Caco-2 (cell line): ENCODE data around the gene LRIG3. TPM values are rescaled to one million over a fixed set of nuclear protein-coding genes. Genes with fewer than 3 reads are reported as not detected.

ENCODE experiments used
- BruUV-seq: library from RNA; stranded (reverse); fragments of 400-500 nt; replicated peaks from 2 replicates; lab custom pipeline; 2021; lab: Mats Ljungman, UMichigan
- CTCF ChIA-PET: fragments of 300-600 bp; sonication (Branson Sonifier 250); formaldehyde crosslinking; loops from one replicate; lab custom pipeline; 2022; ENCODE audit warnings: antibody characterized with exemption; lab: Charles Lee
- POLR2A ChIA-PET: fragments of 300-600 bp; sonication (Branson Sonifier 250); formaldehyde crosslinking; loops from one replicate; lab custom pipeline; 2022; ENCODE audit warnings: antibody characterized with exemption; lab: Charles Lee
- DNase-seq, 2 experiments: peaks; one replicate each; pipeline versions ENCODE4 v3.0.0 to v3.0.0-alpha.2; 2020 to 2022
- H3K27me3 ChIP-seq: replicated peaks from 2 replicates; pipeline ENCODE4 v1.6.0; 2011; ENCODE audit warnings: low read length; ENCODE audit not compliant: control insufficient read depth, insufficient read depth
- H3K36me3 ChIP-seq: 2 replicates; pipeline ENCODE4 v1.5.1; 2011; ENCODE audit warnings: low read length; ENCODE audit not compliant: control insufficient read depth, insufficient read depth
- H3K4me1 ChIP-seq: fragments of 250-450 bp; sonication (Bioruptor Pico); 2 replicates; pipeline ENCODE4 v1.5.1; 2020; ENCODE audit warnings: mild to moderate bottlenecking
- H3K4me3 ChIP-seq: 2 replicates; pipeline ENCODE4 v1.5.1; 2011; ENCODE audit warnings: low read depth, mild to moderate bottlenecking, control low read depth, low read length
- H3K9me3 ChIP-seq: fragments of 250-450 bp; sonication (Bioruptor Pico); 2 replicates; pipeline ENCODE4 v1.5.1; 2020; ENCODE audit warnings: mild to moderate bottlenecking, moderate library complexity
- H3K27ac Mint-ChIP-seq: one replicate; pipeline ENCODE4 v1.8.0; 2022; ENCODE audit warnings: mixed read lengths; ENCODE audit not compliant: unreplicated experiment
- H3K27me3 Mint-ChIP-seq: one replicate; pipeline ENCODE4 v1.8.0; 2022; ENCODE audit warnings: mixed read lengths; ENCODE audit not compliant: insufficient read depth, unreplicated experiment
- H3K36me3 Mint-ChIP-seq: one replicate; pipeline ENCODE4 v1.8.0; 2022; ENCODE audit warnings: mild to moderate bottlenecking, mixed read lengths; ENCODE audit not compliant: insufficient read depth, unreplicated experiment
- H3K4me1 Mint-ChIP-seq: one replicate; pipeline ENCODE4 v1.8.0; 2022; ENCODE audit warnings: low read depth, mixed read lengths; ENCODE audit not compliant: unreplicated experiment
- H3K4me3 Mint-ChIP-seq: one replicate; pipeline ENCODE4 v1.8.0; 2022; ENCODE audit warnings: mild to moderate bottlenecking, moderate library complexity, mixed read lengths; ENCODE audit not compliant: unreplicated experiment
- H3K9me3 Mint-ChIP-seq: one replicate; pipeline ENCODE4 v1.8.0; 2022; ENCODE audit warnings: mixed read lengths; ENCODE audit not compliant: unreplicated experiment
- intact Hi-C: fragments of 100-400 bp; cut with micrococcal nuclease; formaldehyde crosslinking; loops from one replicate; pipeline ENCODE4 v1.10.0; 2022; ENCODE audit not compliant: unreplicated experiment
- total RNA-seq: library from RNA; stranded (reverse); gene quantifications from 2 replicates; pipeline ENCODE4 v1.2.3, GENCODE V29; 2022
- TF ChIP-seq, protein P1 (sequence below), 2 experiments: fragments of 200-600 bp in 1 of 2; IDR thresholded peaks; 1 replicate in 1 of 2; 2 replicates in 1 of 2; pipeline versions ENCODE4 v1.5.1 to v1.8.0; 2011 to 2022; ENCODE audit warnings: antibody characterized with exemption in 1 of 2, control low read depth in 1 of 2, inconsistent platforms in 1 of 2, low read depth in 1 of 2, low read length in 1 of 2, mild to moderate bottlenecking in 1 of 2, moderate library complexity in 1 of 2; ENCODE audit not compliant: insufficient read depth in 1 of 2, severe bottlenecking in 1 of 2, unreplicated experiment in 1 of 2

LRIG3 gene
- total RNA-seq, 1 experiment from 2014 or later: 19.1 TPM

DNA sequence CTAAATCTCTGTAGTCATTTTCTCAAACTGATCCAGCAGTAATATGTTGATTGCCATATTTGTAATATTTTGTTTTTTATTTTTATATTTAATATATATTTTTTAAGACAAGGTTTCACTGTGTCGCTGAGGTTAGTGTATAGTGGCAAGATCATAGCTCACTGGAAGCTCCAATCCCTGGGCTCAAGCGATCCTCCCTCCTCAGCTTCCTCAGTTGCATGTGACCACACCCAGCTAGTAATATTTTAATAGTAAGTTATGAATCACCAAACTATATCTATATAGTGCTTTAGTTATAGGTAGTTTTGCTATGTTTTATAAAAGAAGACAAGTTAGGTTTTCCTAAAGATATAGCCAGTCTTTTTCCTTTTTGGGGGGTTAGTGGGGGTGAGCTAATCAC is 22.0 kb upstream of the LRIG3 start:
- no peak for DNase-seq
- Histone ChIP-seq H3K27me3 (no peaks in the 10 kb centered on the region), H3K9me3 (no peaks in the 10 kb centered on the region), H3K36me3 (no peaks in the 10 kb centered on the region), H3K4me1 (no peaks in the 10 kb centered on the region), H3K4me3 (no peak overlapping the region)
- no peak overlapping the region for H3K27ac Mint-ChIP-seq
- H3K36me3 Mint-ChIP-seq: no peaks in the 10 kb centered on the region
- ChIA-PET CTCF (no interaction called here), POLR2A (no interaction called here)
- H3K4me3 Mint-ChIP-seq: no peak overlapping the region
- TF ChIP-seq, protein P1, sequence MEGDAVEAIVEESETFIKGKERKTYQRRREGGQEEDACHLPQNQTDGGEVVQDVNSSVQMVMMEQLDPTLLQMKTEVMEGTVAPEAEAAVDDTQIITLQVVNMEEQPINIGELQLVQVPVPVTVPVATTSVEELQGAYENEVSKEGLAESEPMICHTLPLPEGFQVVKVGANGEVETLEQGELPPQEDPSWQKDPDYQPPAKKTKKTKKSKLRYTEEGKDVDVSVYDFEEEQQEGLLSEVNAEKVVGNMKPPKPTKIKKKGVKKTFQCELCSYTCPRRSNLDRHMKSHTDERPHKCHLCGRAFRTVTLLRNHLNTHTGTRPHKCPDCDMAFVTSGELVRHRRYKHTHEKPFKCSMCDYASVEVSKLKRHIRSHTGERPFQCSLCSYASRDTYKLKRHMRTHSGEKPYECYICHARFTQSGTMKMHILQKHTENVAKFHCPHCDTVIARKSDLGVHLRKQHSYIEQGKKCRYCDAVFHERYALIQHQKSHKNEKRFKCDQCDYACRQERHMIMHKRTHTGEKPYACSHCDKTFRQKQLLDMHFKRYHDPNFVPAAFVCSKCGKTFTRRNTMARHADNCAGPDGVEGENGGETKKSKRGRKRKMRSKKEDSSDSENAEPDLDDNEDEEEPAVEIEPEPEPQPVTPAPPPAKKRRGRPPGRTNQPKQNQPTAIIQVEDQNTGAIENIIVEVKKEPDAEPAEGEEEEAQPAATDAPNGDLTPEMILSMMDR (IDR thresholded peaks at IDR 0.05; ENCODE audit: insufficient read depth in 1 of 2, low read depth in 1 of 2, low read length in 1 of 2, severe bottlenecking in 1 of 2, unreplicated experiment in 1 of 2): no peak
- BruUV-seq: no TSS peak
- no peaks in the 10 kb centered on the region for H3K27me3 Mint-ChIP-seq
- H3K9me3 Mint-ChIP-seq: peaks cover 10% of the 10 kb centered on the region
- intact Hi-C loops: no loop called here
- no peaks in the 10 kb centered on the region for H3K4me1 Mint-ChIP-seq

DNA sequence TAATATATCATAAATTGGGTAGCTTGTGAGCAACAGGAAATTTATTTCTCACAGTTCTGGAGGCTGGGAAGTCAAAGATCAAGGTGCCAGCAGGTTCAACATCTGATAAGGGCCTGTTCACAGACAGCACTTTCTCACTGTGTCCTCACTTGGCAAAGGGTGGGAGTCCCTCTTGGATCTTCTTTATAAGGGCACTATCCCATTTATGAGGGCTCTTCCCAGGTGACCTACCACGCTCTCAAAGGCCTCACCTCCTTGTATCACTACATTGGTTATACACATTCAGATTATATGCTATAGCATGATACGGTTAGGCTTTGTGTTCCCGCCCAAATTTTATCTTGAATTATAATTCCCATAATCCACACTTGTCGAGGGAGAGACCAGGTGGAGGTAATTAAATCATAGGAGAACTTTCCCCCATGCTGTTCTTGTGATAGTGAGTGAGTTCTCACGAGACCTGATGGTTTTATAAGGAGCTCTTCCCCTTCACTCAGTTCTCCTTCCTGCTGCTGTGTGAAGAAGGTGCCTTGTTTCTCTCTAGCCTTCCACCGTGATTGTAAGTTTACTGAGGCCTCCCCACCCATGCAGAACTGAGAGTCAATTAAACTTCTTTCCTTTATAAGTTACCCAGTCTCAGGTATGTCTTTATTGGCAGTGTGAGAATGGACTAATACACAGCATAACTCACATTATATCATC is 19.2 kb upstream of the LRIG3 start:
- Mint-ChIP-seq H3K36me3 (no peaks in the 10 kb centered on the region), H3K4me3 (no peak overlapping the region), H3K27ac (no peak overlapping the region), H3K4me1 (no peaks in the 10 kb centered on the region), H3K9me3 (no peaks in the 10 kb centered on the region), H3K27me3 (no peaks in the 10 kb centered on the region)
- intact Hi-C loops: no loop called here
- Histone ChIP-seq H3K36me3 (no peaks in the 10 kb centered on the region), H3K4me3 (no peak overlapping the region), H3K4me1 (no peaks in the 10 kb centered on the region), H3K9me3 (no peaks in the 10 kb centered on the region), H3K27me3 (no peaks in the 10 kb centered on the region)
- POLR2A ChIA-PET: no interaction called here
- TF ChIP-seq, protein P1 (IDR thresholded peaks at IDR 0.05; ENCODE audit: insufficient read depth in 1 of 2, low read depth in 1 of 2, low read length in 1 of 2, severe bottlenecking in 1 of 2, unreplicated experiment in 1 of 2): no peak
- CTCF ChIA-PET: no interaction called here
- BruUV-seq: no TSS peak
- DNase-seq: no peak

DNA sequence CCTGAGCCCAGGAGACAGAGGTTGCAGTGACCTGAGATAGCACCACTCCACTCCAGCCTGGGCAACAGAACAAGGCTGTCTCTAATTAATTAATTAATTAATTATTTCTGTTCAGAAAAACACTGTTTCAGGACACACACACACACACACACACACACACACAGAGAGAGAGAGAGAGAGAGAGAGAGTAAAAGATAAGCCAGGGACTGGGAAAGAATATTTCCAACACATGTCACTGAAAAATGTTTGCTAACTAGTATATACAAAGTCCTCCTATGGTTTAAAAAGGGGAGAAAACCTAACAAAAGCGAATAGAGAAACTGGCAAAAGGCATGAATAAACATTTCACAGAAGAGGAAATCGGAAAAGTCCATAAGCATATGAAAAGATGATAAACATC is 18.1 kb upstream of the LRIG3 start:
- Mint-ChIP-seq H3K36me3 (no peaks in the 10 kb centered on the region), H3K4me3 (no peak overlapping the region), H3K4me1 (no peaks in the 10 kb centered on the region), H3K27ac (no peak overlapping the region), H3K9me3 (no peaks in the 10 kb centered on the region), H3K27me3 (no peaks in the 10 kb centered on the region)
- no TSS peak for BruUV-seq
- H3K4me1 ChIP-seq: no peaks in the 10 kb centered on the region
- H3K9me3 ChIP-seq: no peaks in the 10 kb centered on the region
- intact Hi-C loops: no loop called here
- no peak overlapping the region for H3K4me3 ChIP-seq
- POLR2A ChIA-PET: no interaction called here
- H3K36me3 ChIP-seq: no peaks in the 10 kb centered on the region
- H3K27me3 ChIP-seq: no peaks in the 10 kb centered on the region
- DNase-seq: no peak
- TF ChIP-seq, protein P1 (IDR thresholded peaks at IDR 0.05; ENCODE audit: insufficient read depth in 1 of 2, low read depth in 1 of 2, low read length in 1 of 2, severe bottlenecking in 1 of 2, unreplicated experiment in 1 of 2): no peak
- CTCF ChIA-PET: no interaction called here
